ENCODE results near the gene HS6ST1. TPM values are rescaled to one million over a fixed set of nuclear protein-coding genes. Genes with fewer than 3 reads are reported as not detected.

Gene HS6ST1
- total RNA-seq, 2 experiments from 2014 or later: 16.1 to 17.4 TPM

DNA sequence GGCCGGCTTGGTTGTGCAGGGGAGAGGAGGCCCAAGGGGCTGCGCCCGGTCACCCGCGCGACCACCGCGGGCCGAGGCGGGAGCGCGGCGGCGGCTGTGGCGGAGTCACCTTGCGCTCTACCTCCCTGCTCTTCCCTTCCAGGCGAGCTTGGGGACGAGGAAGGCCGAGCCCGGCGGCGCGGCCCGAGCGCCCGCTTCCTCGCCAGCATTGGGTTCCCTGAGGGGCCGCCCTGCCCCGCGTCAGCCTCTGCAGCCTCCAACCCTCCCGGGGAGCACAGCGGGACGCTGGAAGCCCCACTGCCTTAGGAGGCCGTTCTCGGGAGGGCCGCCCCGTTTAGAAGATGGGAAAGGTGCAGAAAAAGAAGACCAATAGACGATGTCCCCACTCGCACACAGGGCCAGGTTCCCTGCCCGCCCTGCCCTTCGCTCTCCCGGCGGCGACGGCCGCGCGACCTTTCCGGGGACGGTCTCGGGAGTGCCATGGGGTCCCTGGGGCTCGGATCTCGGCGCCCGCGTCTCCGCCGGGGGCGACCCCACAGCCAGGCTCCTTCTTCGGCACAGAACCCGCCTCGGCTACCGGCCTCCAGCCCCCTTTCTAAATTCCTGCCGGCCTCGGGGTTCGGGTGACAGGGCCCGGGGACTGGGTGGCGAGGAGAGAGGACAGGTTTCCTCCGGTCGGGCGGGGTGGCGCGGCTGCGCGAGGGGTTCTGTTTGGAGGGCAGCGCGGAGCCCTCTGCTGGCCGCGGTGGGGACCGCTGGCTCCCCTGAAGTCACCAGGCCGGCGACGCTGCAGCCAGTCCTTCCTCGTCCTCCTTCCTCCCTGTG, 85.5 kb downstream of the HS6ST1 start:
- Mint-ChIP-seq H3K27ac (no peak overlapping the region), H3K36me3 (no peaks in the 10 kb centered on the region), H3K9me3 (no peaks in the 10 kb centered on the region), H3K27me3 (peaks cover 4% of the 10 kb centered on the region), H3K4me3 (peak overlapping the region; percentile 73), H3K4me1 (peaks cover 2% of the 10 kb centered on the region)
- DNase-seq: peak; percentile 89

DNA sequence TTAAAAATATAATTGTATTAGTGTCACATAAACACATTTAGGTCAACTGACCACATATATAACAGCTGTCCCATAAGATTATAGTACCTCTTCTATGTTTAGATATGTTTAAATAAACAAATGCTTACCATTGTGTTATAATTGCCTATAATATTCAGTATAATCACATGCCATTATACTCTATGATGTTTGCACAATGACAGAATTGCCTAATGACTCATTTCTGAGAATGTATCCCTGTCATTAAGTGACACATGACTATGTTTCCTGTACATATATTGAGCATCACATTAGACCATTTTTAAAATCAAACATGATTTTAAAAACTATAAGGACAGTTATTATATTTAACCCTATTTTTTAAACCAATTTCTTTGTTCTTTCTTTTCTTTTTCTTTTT, 89.8 kb downstream of the HS6ST1 start:
- H3K9me3 Mint-ChIP-seq: no peaks in the 10 kb centered on the region
- H3K27ac Mint-ChIP-seq: no peak overlapping the region
- H3K4me3 Mint-ChIP-seq: no peak overlapping the region
- H3K4me1 Mint-ChIP-seq: peaks cover 2% of the 10 kb centered on the region
- H3K27me3 Mint-ChIP-seq: peaks cover 4% of the 10 kb centered on the region
- no peak for DNase-seq
- no peaks in the 10 kb centered on the region for H3K36me3 Mint-ChIP-seq

DNA sequence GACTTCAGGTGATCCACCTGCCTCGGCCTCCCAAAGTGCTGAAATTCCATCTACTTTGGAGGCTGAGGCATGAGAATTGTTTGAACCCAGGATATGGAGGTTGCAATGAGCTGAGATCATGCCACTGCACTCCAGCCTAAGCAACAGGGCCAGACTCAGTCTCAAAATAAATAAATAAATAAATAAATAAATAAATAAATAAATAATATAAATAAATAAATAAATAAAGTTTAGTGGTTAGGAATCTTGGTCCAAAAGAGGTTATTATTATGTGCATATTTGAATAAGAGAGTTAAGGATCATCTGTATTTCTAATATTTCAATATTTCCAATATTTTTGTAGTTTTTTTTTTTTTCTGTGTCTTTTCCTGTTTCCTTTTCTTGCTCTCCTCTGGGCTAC, 90.8 kb downstream of the HS6ST1 start:
- H3K27me3 Mint-ChIP-seq: peaks cover 4% of the 10 kb centered on the region

DNA sequence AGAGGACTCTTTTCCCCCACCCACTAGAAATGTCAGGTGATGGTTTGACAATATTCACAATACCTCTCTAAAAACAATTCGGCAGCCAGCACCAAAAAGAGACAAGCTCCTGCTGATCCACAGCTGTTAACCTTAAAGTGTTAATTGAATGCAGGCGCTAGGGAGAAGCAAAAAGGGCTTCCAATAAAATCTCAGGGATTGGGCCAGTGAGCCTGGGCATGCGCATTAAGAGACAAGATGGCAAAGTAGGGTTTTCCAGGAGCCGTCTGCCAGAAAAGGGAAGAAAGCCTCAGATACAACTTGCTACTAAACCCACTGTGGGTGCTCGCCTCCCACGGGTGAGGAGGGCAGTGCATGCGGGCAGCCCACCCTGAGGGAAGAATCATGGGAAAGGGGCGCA, 98.8 kb downstream of the HS6ST1 start:
- Mint-ChIP-seq H3K36me3 (no peaks in the 10 kb centered on the region), H3K9me3 (no peaks in the 10 kb centered on the region), H3K27me3 (peaks cover 4% of the 10 kb centered on the region), H3K4me3 (no peak overlapping the region), H3K27ac (no peak overlapping the region), H3K4me1 (no peaks in the 10 kb centered on the region)
- no peak for DNase-seq

More for the DNA sequence above, 90.8 kb downstream of the HS6ST1 start:
- no peak for DNase-seq
- Mint-ChIP-seq H3K36me3 (no peaks in the 10 kb centered on the region), H3K4me1 (peaks cover 2% of the 10 kb centered on the region), H3K4me3 (no peak overlapping the region), H3K9me3 (no peaks in the 10 kb centered on the region), H3K27ac (no peak overlapping the region)

DNA sequence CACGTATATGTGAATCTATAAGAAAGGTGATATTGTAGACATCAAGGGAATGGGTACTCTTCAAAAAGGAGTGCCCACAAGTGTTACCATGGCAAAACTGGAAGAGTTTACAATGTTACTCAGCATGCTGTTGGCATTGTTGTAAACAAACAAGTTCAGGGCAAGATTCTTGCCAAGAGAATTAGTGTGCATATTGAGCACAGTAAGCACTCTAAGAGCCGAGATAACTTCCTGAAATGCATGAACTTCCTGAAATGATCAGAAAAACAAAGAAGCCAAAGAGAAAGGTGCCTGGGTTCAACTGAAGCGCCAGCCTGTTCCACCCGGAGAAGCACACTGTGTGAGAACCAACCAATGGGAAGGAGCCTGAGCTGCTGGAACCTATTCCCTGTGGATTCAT, 101.0 kb downstream of the HS6ST1 start:
- no peaks in the 10 kb centered on the region for H3K4me1 Mint-ChIP-seq
- H3K4me3 Mint-ChIP-seq: no peak overlapping the region
- peaks cover 4% of the 10 kb centered on the region for H3K27me3 Mint-ChIP-seq
- H3K27ac Mint-ChIP-seq: no peak overlapping the region
- no peak for DNase-seq
- H3K36me3 Mint-ChIP-seq: no peaks in the 10 kb centered on the region
- no peaks in the 10 kb centered on the region for H3K9me3 Mint-ChIP-seq

DNA sequence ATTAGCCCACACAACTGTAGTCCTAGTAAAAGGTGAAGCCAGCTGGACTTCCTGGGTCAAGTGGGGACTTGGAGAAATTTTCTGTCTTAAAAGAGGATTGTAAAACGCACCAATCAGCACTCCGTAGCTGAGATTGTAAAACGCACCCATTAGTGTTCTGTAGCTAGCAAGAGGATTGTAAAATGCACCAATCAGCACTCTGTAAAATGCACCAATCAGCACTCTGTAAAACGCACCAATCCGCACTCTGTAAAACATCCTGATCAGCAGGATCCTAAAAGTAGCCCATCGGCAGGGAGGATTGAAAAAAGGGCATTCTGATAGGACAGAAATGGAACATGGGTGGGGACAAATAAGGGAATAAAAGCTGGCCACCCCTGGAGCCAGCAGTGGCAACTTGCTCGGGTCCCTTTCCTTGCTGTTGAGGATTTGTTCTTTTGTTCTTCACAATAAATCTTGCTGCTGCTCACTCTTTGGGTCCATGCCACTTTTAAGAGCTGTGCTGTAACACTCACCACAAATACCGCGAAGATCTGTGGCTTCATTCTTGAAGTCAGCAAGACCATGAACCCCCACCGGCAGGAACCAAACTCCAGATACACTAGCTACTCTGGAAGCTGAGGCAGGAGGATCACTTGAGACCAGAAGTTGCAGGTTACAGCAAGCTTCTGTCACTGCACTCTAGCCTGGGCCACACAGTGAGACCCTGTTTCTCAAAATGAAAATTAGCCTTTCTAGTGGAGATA, 102.6 kb downstream of the HS6ST1 start:
- Mint-ChIP-seq H3K27ac (no peak overlapping the region), H3K27me3 (peaks cover 4% of the 10 kb centered on the region), H3K36me3 (no peaks in the 10 kb centered on the region), H3K4me1 (no peaks in the 10 kb centered on the region), H3K9me3 (no peaks in the 10 kb centered on the region), H3K4me3 (no peak overlapping the region)
- DNase-seq: no peak

Other genes with a start within 250 kb of the HS6ST1 start
- gene UGGT1, start 227.7 kb downstream of the HS6ST1 start, total RNA-seq: 10 to 100 TPM; 49.8 to 50.1 TPM

Measured in activated naive CD8-positive, alpha-beta T cell treated with anti-CD3 and anti-CD28 coated beads for 36 hours (primary cell).